Activated CD4-positive, alpha-beta memory T cell treated with anti-CD3 and anti-CD28 coated beads, Interleukin-2, amount 10 ng/mL, durations not matched to agents 7 days and 5 days (primary cell): ENCODE results near the gene ELSPBP1. TPM values are rescaled to one million over a fixed set of nuclear protein-coding genes. Genes with fewer than 3 reads are reported as not detected.
"Not testable (repeated sequence)": the region's sequence is repeated elsewhere in the genome, so short reads cannot be mapped to it uniquely, and the experiment has no call there.

Experiments used
- CTCF ChIA-PET: fragments of 350-600 bp; sonication (Branson Sonifier 250); formaldehyde crosslinking; loops from one replicate; lab custom pipeline; 2021; ENCODE audit warnings: antibody characterized with exemption, inconsistent platforms; lab: Charles Lee
- POLR2A ChIA-PET: fragments of 350-600 bp; sonication (Branson Sonifier 250); formaldehyde crosslinking; loops from one replicate; lab custom pipeline; 2021; ENCODE audit warnings: antibody characterized with exemption; lab: Charles Lee
- DNase-seq: peaks from one replicate; pipeline ENCODE4 v3.0.0-alpha.2; 2020
- H3K27ac Mint-ChIP-seq: one replicate; pipeline ENCODE4 v1.8.0; 2021; ENCODE audit warnings: mild to moderate bottlenecking, mixed read lengths
- H3K27me3 Mint-ChIP-seq: one replicate; pipeline ENCODE4 v1.8.0; 2021; ENCODE audit warnings: mixed read lengths
- H3K36me3 Mint-ChIP-seq: one replicate; pipeline ENCODE4 v1.8.0; 2021; ENCODE audit warnings: low read depth, mixed read lengths
- H3K4me1 Mint-ChIP-seq: one replicate; pipeline ENCODE4 v1.8.0; 2021; ENCODE audit warnings: mixed read lengths
- H3K4me3 Mint-ChIP-seq: one replicate; pipeline ENCODE4 v1.8.0; 2021; ENCODE audit warnings: mild to moderate bottlenecking, mixed read lengths
- H3K9me3 Mint-ChIP-seq: one replicate; pipeline ENCODE4 v1.8.0; 2021; ENCODE audit warnings: mixed read lengths
- total RNA-seq, 2 experiments: library from RNA; stranded (reverse); gene quantifications; one replicate each; pipeline ENCODE4 v1.2.3, GENCODE V29; 2021

The ELSPBP1 gene
- total RNA-seq = not detected

DNA sequence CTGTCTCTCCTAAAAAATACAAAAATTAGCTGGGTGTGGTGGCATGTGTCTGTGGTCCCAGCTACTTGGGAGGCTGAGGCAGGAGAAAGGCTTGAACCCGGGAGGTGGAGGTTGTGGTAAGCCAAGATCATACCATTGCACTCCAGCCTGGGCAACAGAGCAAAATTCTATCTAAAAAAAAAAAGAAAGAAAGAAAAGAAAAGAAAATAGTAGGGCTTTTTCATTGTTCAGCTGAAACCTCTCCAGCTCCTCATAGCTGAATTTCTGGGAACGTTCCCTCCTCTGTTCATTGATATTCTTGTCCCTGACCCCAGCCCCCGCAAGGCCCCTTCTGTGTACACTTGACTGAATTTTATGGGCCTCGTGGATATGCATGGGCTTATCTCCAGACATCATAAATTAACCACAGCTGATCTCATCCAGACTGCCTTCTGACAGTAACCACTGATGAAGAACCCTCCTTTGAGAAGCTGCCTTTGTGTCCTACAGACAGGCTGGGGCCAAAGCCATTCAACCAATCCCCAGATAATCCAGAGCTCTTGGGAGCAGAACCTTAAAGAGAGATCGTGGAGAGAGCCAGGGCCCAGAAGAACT is at the start of gene ELSPBP1:
TSS of gene ELSPBP1 (plus strand) at position 424 of the 594 bp plus-strand sequence. CDS start 14,036 bp downstream, outside the sequence.
- no peaks in the 10 kb centered on the region for H3K9me3 Mint-ChIP-seq
- H3K4me1 Mint-ChIP-seq = no peaks in the 10 kb centered on the region
- ChIA-PET POLR2A (no interaction called here), CTCF (no interaction called here)
- H3K27ac Mint-ChIP-seq = no peak within 1 kb of the TSS
- H3K4me3 Mint-ChIP-seq = no peak within 1 kb of the TSS
- H3K36me3 Mint-ChIP-seq = no peaks in the 10 kb centered on the region
- peaks cover 17% of the 10 kb centered on the region for H3K27me3 Mint-ChIP-seq
- no peak for DNase-seq

DNA sequence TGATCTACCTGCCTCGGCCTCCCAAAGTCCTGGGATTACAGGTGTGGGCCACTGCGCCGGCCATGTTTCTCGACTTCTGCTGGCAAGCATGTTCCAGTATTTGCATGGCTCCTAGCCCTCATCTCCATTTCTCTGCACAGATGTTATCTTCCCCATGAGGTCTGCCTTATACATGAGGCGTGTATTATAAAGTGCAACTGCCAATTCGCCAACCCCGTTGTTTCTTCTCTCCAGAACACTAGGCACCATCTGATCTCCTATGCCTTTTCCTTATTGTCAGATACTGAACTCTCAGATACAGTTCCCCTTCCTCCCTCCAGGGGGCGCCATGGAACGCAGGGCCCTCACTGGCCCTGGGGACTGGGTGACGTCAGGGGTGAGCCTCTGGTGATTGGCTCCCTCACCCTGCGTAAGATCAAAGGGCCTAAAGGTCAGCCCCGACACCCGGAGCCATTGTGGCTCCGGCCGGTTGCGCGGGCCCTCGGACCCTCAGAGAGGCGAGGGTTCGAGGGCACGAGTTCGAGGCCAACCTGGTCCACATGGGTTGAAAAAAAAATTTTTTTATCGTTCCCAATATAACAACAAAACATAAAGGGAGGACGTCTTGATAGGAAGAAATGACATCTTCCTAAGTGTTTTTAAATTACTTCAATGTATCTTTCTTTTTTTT is 44.4 kb upstream of the ELSPBP1 start:
- H3K9me3 Mint-ChIP-seq, H3K27me3 Mint-ChIP-seq, CTCF ChIA-PET, H3K4me3 Mint-ChIP-seq, H3K4me1 Mint-ChIP-seq, DNase-seq, POLR2A ChIA-PET, H3K27ac Mint-ChIP-seq, H3K36me3 Mint-ChIP-seq: not testable (repeated sequence)

DNA sequence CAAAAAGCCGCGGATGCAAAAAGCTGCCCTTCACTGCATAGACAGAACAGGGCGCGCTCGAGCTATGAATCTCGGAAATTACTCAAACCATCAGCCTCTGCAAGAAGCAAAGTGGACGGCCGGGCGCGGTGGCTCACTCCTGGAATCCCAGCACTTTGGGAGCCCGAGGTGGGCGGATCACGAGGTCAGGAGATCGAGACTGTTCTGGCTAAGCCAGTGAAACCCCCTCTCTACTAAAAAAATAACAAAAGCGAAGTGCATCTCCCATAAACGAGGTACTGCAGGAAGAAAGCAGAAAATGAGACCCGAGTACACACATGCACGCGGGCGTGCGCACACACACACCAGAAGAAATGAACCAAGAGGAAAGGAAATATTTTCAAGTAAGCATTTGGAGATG is 42.3 kb upstream of the ELSPBP1 start:
- H3K27ac Mint-ChIP-seq, CTCF ChIA-PET, POLR2A ChIA-PET: not testable (repeated sequence)

DNA sequence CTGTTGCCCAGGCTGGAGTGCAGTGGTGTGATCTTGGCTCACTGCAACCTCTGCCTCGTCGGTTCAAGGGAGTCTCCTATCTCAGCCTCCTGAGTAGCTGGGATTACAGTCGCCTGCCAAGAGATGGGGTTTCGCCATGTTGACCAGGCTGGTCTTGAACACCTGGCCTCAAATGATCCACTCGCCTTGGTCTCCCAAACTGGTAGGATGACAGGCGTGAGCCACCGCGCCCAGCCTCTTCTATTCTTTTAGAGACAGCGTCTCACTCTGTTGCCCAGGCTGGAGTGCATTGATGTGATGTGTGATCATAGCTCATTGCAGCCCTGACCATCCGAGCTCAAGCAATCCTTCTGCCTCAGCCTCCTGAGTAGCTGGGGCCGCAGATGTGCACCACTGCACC is 38.5 kb upstream of the ELSPBP1 start:
- H3K9me3 Mint-ChIP-seq, H3K4me3 Mint-ChIP-seq, H3K27ac Mint-ChIP-seq, POLR2A ChIA-PET, H3K36me3 Mint-ChIP-seq, DNase-seq, CTCF ChIA-PET, H3K4me1 Mint-ChIP-seq: not testable (repeated sequence)
- peaks cover 12% of the 10 kb centered on the region for H3K27me3 Mint-ChIP-seq

More for the DNA sequence above, 42.3 kb upstream of the ELSPBP1 start:
- DNase-seq, H3K9me3 Mint-ChIP-seq, H3K36me3 Mint-ChIP-seq, H3K4me1 Mint-ChIP-seq, H3K27me3 Mint-ChIP-seq, H3K4me3 Mint-ChIP-seq: not testable (repeated sequence)

DNA sequence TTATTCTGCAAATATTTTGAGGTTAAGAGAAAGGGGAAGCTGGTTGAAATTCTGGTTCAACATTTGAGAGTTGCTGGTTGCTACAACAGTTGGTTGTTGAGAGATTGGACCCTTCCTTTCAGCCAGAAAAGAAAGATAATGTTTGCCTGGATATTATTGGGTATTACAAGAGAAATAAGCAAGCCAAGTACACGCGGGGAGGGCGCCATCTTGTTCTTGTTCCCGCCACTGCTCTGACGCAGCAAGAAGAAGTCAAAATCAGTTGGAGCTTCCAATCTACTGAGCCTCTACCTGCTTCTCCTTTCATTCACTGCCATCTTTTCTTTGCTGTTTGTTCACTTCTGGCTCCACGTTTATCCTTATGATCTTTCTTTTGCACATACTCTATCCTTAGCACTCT is 20.9 kb upstream of the ELSPBP1 start:
- no peaks in the 10 kb centered on the region for H3K4me1 Mint-ChIP-seq
- DNase-seq = no peak
- no peaks in the 10 kb centered on the region for H3K36me3 Mint-ChIP-seq
- ChIA-PET POLR2A (no interaction called here), CTCF (no interaction called here)
- H3K27me3 Mint-ChIP-seq = peaks cover 24% of the 10 kb centered on the region
- no peaks in the 10 kb centered on the region for H3K9me3 Mint-ChIP-seq
- H3K4me3 Mint-ChIP-seq = no peak overlapping the region
- H3K27ac Mint-ChIP-seq = no peak overlapping the region

DNA sequence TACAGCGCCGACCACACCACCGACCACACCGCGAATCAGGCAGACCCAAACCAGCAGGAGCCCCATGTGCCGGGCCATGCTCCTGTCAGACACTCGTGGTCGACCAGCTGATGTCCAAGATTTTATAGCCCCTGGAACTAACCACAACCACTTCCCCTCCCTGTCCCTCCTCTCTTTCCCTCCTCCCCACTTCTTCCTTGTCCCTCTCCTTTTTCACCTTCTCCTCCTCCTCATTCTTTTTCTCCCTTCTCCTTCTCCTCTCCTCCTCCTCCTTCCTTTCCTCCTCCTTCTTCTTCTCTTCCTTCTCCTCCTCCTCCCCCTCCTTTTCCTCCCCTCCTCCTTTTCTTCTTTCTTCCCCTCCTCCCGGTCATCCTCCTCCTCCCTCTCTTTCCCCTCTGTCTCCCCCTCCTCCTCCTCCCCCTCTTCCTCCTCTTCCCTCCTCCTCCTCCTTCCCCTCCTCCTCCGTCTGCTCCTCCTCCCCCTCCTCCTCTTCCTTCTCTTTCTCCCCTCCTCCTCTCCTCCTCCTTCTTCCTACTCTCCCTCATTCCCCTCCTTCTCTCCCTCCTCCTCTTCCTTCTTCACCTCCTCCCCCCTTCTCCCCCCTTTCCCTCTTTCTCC is 3.1 kb upstream of the ELSPBP1 start:
- ChIA-PET CTCF (no interaction called here), POLR2A (no interaction called here)
- Mint-ChIP-seq H3K27me3 (peaks cover 16% of the 10 kb centered on the region), H3K9me3 (no peaks in the 10 kb centered on the region), H3K27ac (no peak overlapping the region), H3K4me1 (no peaks in the 10 kb centered on the region), H3K4me3 (no peak overlapping the region), H3K36me3 (no peaks in the 10 kb centered on the region)
- no peak for DNase-seq

DNA sequence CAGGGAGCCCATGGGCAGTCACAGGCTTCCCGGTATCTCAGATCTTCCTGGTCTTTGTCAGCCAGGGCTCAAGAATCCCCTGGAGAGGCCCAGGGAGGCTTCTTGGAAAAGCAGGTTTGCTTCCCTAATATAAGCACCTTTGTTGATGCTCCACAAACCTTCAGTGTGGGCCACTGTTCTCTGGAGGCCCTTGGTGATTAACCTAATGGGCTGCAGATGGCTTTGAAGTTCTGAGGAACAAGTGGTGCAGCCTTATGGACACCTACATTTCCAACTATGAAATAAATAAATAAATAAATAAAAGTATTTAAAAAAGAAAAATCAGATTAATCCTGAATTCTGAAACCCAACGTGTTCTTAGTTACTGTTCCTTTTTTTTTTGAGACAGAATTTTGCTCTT is 2.4 kb upstream of the ELSPBP1 start, which contains the start of gene BSPH1:
TSS of gene BSPH1 (minus strand) at position 101 of the 400 bp plus-strand sequence. CDS start at position 12, 89 bp downstream.
- CTCF ChIA-PET = no interaction called here
- DNase-seq = no peak
- H3K9me3 Mint-ChIP-seq = no peaks in the 10 kb centered on the region

DNA sequence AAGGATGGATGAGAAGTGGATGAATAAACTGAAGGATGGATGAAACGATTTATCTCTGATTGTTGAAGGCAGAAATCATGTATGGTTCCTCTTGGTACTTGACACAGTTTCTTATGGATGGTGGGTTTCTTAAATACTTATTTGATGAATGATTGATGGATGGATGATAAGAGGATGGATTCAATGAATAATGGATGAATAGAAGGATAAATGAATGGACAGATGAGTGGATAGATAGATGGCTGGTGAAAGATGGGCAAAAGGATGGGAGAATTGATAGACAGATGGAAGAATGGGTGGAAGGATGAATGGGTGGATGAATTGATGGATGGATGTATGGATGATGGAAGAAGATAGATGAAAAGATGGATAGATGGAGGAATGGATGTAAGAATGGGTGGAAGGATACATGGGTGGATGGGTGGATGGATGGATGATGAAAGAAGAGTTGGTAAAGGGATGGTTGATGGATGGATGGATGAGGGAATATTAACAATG is 1.8 kb downstream of the ELSPBP1 start:
- DNase-seq = no peak
- no peak overlapping the region for H3K27ac Mint-ChIP-seq
- ChIA-PET CTCF (no interaction called here), POLR2A (no interaction called here)
- no peak overlapping the region for H3K4me3 Mint-ChIP-seq
- no peaks in the 10 kb centered on the region for H3K4me1 Mint-ChIP-seq
- H3K36me3 Mint-ChIP-seq = no peaks in the 10 kb centered on the region
- no peaks in the 10 kb centered on the region for H3K9me3 Mint-ChIP-seq
- peaks cover 12% of the 10 kb centered on the region for H3K27me3 Mint-ChIP-seq

More for the DNA sequence above, 2.4 kb upstream of the ELSPBP1 start, which contains the start of gene BSPH1:
- Mint-ChIP-seq H3K27me3 (peaks cover 21% of the 10 kb centered on the region), H3K27ac (no peak within 1 kb of the TSS), H3K4me3 (no peak within 1 kb of the TSS), H3K4me1 (no peaks in the 10 kb centered on the region), H3K36me3 (no peaks in the 10 kb centered on the region)
- POLR2A ChIA-PET = no interaction called here

DNA sequence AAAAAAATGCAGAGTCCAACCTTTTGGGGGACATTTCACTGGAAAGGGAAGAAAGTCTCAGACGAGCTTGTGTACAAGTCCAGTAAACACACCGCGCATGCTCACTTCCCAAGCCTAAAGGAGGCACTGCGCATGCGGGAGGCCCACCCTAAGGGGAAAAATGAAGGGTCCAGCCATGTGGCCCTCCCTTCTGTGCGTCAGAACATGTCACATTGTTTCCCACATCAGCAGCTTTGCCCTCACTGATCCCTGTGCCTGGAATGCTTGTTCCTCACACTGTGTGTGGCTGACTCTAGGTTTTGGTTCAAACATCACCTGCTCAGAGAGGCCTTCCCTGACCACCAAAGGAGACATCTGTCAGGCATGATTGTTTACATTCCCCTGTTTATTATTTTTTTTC is 4.4 kb downstream of the ELSPBP1 start:
- Mint-ChIP-seq H3K36me3 (no peaks in the 10 kb centered on the region), H3K27me3 (peaks cover 12% of the 10 kb centered on the region), H3K9me3 (no peaks in the 10 kb centered on the region), H3K4me3 (no peak overlapping the region), H3K4me1 (no peaks in the 10 kb centered on the region), H3K27ac (no peak overlapping the region)
- CTCF ChIA-PET = no interaction called here
- DNase-seq = no peak
- POLR2A ChIA-PET = no interaction called here

DNA sequence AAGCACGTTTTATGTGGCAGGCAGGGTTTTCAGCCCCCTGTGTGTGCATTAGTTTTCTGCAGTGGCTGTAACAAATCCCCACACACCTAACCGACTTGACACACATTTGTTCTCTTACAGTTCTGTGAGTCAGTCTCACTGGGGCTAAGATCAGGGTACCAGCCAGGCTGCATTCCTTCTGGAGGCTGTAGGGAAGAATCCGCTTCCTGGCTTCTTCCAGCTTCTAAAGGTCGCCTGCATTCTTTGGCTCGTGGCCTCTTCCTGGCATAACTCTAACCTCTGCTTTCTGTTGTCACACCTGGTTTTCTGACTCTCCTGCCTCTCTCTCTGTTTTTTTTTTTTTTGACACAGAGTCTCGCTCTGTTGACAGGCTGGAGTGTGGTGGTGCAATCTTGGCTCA is 6.4 kb downstream of the ELSPBP1 start:
- Mint-ChIP-seq H3K27ac (no peak overlapping the region), H3K4me1 (no peaks in the 10 kb centered on the region), H3K9me3 (no peaks in the 10 kb centered on the region), H3K27me3 (peaks cover 9% of the 10 kb centered on the region), H3K4me3 (no peak overlapping the region), H3K36me3 (no peaks in the 10 kb centered on the region)
- DNase-seq = no peak
- ChIA-PET CTCF (no interaction called here), POLR2A (no interaction called here)

DNA sequence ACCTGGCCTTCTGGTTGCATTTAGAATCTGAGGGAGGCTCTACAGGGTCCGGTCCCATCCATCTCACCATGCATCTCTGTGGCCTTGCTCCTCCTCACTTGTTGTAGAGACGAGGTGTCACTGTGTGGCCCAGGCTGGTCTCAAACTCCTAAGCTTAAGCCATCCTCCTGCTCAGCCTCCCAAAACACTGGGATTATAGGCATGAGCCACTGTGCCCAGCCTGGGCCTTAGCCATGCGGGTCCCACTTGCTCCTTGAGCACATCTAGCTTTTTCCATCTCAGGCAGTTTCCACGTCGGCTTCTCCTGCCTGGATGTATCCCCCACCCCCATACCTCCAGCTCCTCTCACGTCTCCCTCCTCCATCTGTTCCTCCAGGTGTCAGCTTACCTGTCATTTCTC is 9.8 kb downstream of the ELSPBP1 start:
- POLR2A ChIA-PET = no interaction called here
- Mint-ChIP-seq H3K4me1 (no peaks in the 10 kb centered on the region), H3K27ac (no peak overlapping the region), H3K27me3 (peaks cover 4% of the 10 kb centered on the region), H3K36me3 (no peaks in the 10 kb centered on the region), H3K9me3 (no peaks in the 10 kb centered on the region), H3K4me3 (no peak overlapping the region)
- no peak for DNase-seq
- CTCF ChIA-PET = interaction anchor here (1.0 kb wide), 1 partner anchor 14 kb away, joined by 4 read pairs; no protein-coding TSS in a partner anchor

DNA sequence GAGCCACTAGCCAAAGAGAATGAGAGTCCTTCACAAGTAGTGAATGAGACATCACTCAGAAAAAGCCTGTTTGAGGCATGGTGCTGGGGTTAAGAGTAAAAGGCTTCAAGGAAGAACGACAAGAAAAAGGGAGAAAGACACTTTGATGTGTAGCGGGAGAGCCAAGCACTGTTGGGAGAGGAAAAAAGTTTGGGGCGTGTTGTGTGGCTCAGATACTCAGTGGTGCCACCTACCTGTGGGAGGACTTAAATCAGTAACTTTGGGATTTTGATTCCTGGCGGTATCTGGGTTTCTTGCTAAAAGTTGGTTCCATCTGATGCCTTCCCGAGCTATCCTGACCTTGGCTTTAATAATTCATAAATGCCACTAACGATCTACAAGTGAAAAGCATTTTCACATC is 12.3 kb downstream of the ELSPBP1 start:
- CTCF ChIA-PET = no interaction called here
- no peak for DNase-seq
- H3K27me3 Mint-ChIP-seq = peaks cover 4% of the 10 kb centered on the region

DNA sequence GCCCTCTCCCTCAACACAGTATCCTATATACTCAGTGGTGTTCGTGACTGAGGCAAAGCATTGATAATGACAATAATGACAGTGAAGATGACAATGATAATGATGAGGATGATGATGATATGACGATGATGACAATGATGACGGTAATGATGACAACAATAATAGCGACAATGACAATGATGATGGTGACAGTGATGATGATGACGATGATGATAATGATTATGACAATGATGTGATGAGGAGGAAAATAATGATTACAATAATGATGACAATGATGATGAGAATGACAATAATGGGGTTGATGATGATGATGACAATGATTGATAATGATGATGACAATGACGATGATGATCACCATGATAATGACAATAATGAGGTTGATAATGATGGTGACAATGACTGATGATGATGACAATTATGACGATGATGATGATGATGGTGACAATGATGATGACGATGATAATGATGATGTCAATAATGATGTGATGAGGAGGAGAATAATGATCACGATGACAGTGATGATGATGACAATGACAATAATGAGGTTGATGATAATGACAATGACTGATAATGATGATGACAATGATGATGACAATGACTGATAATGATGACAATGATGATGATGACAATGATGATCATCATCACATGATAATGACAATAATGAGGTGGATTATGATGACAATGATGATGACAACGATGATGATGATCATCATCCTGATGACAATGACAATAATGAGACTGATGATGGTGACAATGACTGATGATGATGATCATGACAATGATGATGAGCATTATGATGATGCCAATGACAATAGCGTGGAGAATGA is 16.7 kb downstream of the ELSPBP1 start:
- Mint-ChIP-seq H3K4me1 (no peaks in the 10 kb centered on the region), H3K4me3 (no peak overlapping the region), H3K36me3 (no peaks in the 10 kb centered on the region), H3K27me3 (peaks cover 5% of the 10 kb centered on the region), H3K9me3 (no peaks in the 10 kb centered on the region), H3K27ac (no peak overlapping the region)
- DNase-seq = no peak
- ChIA-PET POLR2A (no interaction called here), CTCF (no interaction called here)

More for the DNA sequence above, 12.3 kb downstream of the ELSPBP1 start:
- no peaks in the 10 kb centered on the region for H3K9me3 Mint-ChIP-seq
- POLR2A ChIA-PET = no interaction called here
- no peak overlapping the region for H3K4me3 Mint-ChIP-seq
- no peaks in the 10 kb centered on the region for H3K4me1 Mint-ChIP-seq
- no peaks in the 10 kb centered on the region for H3K36me3 Mint-ChIP-seq
- H3K27ac Mint-ChIP-seq = no peak overlapping the region
